ENCODE measurements around the gene TMEM237.
"Not testable (repeated sequence)": the region's sequence is repeated elsewhere in the genome, so short reads cannot be mapped to it uniquely, and the experiment has no call there.

Gene TMEM237, protein sequence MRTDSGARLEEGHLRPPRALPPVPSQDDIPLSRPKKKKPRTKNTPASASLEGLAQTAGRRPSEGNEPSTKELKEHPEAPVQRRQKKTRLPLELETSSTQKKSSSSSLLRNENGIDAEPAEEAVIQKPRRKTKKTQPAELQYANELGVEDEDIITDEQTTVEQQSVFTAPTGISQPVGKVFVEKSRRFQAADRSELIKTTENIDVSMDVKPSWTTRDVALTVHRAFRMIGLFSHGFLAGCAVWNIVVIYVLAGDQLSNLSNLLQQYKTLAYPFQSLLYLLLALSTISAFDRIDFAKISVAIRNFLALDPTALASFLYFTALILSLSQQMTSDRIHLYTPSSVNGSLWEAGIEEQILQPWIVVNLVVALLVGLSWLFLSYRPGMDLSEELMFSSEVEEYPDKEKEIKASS

GRCh38 chr2:201643216-201643890, at the start of gene TMEM237:
Gene TMEM237 (minus strand): TSS chr2:201643503. CDS start chr2:201643400, 103 bp downstream.
- DNase-seq: no peak

DNA sequence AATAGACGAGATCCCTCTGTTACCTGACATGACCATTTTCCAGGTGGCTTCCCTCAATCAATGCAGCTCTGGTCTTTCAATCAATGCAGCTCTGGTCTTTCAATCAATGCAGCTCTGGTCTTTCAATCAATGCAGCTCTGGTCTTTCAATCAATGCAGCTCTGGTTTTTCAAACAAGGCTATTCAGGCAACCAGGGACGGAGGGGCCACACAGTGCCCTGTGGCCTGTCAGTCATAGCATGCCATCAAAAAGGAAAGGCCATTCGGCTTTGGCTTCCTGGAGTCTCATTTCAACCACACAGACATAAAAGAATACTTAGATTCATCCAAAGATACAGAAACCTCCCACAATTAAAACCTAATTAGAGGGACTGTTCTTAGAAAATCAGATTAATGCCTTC, 41.9 kb upstream of the TMEM237 start:
- no peak for DNase-seq

- peak; percentile 20 for DNase-seq
Observed at GRCh38 chr2:201680743-201681142, 37.4 kb upstream of the TMEM237 start.

DNA sequence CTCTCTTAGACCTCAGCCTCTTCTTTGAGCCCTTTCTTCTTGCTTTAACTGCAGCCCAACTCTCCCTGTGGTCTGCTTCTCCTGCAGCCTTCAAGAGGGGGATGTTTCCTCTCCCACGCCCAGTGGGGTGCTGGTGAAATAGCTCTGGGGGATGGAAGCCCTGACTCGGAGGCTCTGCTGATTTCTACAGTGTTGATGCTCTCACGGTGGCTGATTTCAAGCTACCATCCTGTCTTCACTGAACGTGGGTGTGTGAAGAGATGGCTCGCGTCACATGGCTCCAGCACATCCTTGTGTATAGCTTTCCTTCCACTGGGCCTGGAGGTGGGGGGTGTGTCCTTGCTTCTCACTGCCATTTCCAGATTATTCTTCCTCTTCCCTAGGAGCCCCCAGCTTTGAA, 35.1 kb upstream of the TMEM237 start:
- no peak for DNase-seq

DNA sequence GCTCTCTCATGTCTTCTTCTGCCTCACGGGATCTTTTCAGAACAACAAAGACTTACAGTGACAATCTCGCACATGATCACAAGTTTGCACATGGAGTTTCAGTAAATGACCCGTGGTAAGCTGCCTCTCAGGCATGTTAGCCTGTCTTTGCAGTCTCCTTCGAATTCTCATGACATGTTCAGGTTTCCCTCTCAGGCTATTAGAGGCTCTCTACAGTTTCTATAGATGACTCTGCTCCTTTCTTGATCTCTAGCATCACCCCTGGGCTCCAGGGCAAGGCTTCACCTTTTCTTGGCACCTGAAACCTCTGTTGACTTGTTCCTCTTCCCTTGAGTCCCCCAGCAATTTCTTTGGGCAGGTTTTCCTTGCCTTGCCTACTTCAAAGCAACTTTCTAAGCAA, 32.2 kb upstream of the TMEM237 start:
- DNase-seq: no peak

GRCh38 chr2:201674794-201675193, 31.5 kb upstream of the TMEM237 start:
- DNase-seq: no peak

DNA sequence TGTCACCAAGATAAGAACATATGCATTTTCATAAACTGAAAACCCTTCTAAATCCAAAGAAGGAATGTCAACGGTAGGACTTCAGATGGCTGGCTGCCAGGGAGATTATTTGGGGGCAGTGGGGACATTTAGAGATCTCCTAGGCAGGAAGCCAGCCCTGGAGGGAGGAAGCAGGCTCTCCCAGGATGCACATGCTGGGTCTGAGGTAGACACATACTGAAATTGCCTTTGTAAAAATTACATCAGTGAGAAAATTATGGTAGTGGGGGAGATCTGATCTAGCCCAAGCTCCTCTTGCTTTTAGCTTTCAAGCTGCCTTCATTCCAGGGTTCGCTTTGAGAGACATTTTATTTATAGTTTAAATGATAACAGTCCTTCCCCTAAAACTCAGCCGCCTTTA, 31.0 kb upstream of the TMEM237 start:
- no peak for DNase-seq

DNA sequence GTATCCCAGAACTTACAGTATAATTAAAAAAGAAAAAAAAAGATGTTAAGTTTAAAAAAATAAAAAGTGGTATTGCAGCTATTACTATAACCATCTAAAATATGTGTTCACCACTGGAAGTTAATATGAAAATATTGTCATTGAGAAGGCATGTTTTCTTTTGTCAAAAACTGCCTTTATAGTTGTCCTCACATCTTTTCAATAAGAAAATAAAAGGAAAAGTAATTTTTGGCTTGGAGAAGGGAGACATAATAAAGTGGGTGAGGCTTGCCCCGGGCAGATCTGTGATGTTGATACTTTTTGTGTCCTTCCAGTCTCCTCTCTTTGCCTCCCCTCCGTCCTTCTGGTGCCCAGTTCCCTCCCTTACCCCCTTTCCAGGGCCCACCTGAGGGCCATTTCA, 30.2 kb upstream of the TMEM237 start:
- DNase-seq: no peak

- DNase-seq: not testable (repeated sequence)
Observed at GRCh38 chr2:201671205-201671604, 27.9 kb upstream of the TMEM237 start.

DNA sequence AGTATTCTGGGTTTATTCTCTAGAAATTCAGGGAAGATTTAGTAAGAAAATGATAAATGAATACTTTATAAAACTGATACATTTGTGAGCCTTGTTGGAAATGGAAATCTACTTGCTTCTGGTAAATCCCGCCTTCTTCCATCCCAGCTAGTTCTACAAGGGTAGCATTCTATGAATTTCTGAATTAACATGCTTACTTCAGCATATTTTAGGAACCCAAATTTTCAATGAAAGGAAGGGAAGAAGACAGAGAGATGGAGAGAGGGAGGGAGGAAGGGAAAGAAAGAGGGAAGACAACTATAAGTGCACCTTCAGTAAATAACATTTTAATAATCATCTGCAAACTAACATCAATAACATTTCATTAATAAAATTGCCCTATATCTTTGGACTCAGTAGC, 26.6 kb upstream of the TMEM237 start:
- no peak for DNase-seq

- no peak for DNase-seq
Observed at GRCh38 chr2:201668402-201668910, 25.2 kb upstream of the TMEM237 start.

DNA sequence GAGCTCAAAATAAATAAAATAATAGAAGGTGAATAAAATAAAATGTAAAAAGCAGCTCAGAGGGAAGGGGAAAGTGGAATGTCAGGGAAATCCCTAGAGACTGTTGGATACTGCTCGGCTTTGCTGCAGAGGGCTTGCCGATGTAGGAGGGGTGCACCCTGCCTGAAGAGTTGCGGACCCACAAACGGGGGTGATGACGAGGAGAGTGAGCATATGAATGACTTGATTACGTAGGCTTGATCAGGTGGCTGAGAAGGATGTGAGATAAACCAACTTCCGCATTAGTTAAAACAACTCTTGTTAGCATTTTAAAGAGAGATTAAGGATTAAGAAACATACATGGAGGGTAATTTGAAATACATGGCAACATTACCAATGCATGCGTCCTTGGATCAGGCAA, 21.0 kb upstream of the TMEM237 start:
- no peak for DNase-seq

GRCh38 chr2:201661366-201661765, 18.1 kb upstream of the TMEM237 start:
- no peak for DNase-seq

- DNase-seq: no peak
Observed at GRCh38 chr2:201660293-201660895, 17.1 kb upstream of the TMEM237 start.

DNA sequence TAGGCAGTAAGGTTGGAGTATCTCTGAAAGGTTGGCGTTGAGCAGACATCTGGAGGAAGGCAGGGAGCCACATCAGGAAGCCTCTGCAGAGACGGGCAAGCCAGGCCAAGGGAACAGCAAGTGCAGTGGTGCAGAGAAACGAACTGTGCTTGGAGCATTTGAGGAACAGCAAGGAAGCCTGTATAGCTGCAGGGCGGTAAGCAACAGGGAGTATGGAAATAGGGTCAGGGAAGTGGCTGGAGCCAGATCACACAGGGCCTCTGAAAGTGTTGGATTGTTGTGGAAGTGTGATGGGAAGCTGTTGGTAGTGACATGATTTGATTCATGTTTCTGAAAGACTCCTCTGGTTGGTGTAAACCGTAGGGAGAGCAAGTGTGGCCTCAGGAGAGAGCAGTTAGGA, 13.4 kb upstream of the TMEM237 start:
- DNase-seq: no peak

- no peak for DNase-seq
Observed at GRCh38 chr2:201656102-201656501, 12.8 kb upstream of the TMEM237 start.

GRCh38 chr2:201654616-201655384, 11.5 kb upstream of the TMEM237 start:
- no peak for DNase-seq

DNA sequence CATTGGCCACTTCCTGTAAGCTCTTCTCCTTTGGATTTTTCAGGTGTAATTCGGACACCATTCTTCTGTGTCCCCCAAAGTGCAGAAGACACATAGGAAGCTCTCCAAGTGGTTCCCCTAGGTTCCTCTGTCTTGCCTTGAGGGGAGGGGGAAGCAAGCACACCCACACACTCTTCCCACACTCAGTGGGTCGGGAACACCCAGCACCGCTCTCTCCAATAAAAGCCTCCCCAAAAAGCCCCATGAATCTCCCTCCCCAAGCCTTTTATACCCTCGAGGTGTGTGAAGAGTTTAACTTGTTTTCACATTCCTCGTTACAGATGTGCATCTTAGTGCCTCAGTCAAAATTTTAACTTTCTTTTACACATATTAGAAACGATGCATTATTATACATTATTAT, 9.9 kb upstream of the TMEM237 start:
- no peak for DNase-seq

DNA sequence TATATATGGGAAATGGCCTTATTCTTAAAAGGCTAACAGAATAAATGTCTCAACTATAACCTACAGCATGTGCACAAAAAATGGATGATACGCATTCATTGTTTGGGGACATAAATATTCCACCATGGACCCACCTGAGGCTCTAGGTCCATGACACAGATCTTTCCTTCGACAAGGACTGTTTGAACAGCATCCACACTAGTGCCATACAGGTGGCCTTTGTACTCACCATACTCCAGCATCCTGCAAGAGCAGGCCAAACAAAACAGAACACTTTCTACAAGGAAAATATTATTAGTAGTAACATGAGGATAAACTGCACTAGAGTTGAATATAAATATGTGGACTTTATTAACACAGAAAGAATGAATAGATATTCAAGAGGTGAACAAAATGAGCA, 6.1 kb upstream of the TMEM237 start:
- no peak for DNase-seq

GRCh38 chr2:201647431-201647830, 4.1 kb upstream of the TMEM237 start:
- no peak for DNase-seq

GRCh38 chr2:201644001-201644400, 698 bp upstream of the TMEM237 start:
- DNase-seq: no peak

GRCh38 chr2:201642579-201643215, 606 bp downstream of the TMEM237 start:
- peak; percentile 90 for DNase-seq
